Activated CD8-positive, alpha-beta T cell treated with anti-CD3 and anti-CD28 coated beads, Interleukin-2, amount 10 ng/mL, durations not matched to agents 7 days and 5 days (primary cell): Measurements from ENCODE around the gene MTUS2. TPM values are rescaled to one million over a fixed set of nuclear protein-coding genes. Genes with fewer than 3 reads are reported as not detected.
"Not testable (repeated sequence)": the region's sequence is repeated elsewhere in the genome, so short reads cannot be mapped to it uniquely, and the experiment has no call there.

ENCODE experiments used
- ATAC-seq: fragments of 150-1000 bp; cut with Tn5 transposase; one replicate; pipeline ENCODE4 v1.10.0; 2021; ENCODE audit warnings: moderate library complexity
- CTCF ChIA-PET: fragments of 350-600 bp; sonication (Branson Sonifier 250); formaldehyde crosslinking; loops from one replicate; lab custom pipeline; 2021; ENCODE audit warnings: antibody characterized with exemption; lab: Charles Lee
- POLR2A ChIA-PET: fragments of 350-600 bp; sonication (Branson Sonifier 250); formaldehyde crosslinking; loops from one replicate; lab custom pipeline; 2021; ENCODE audit warnings: antibody characterized with exemption; lab: Charles Lee
- DNase-seq: peaks from one replicate; pipeline ENCODE4 v3.0.0-alpha.2; 2020
- H3K27ac Mint-ChIP-seq: one replicate; pipeline ENCODE4 v1.8.0; 2021; ENCODE audit warnings: mild to moderate bottlenecking, mixed read lengths
- H3K27me3 Mint-ChIP-seq: one replicate; pipeline ENCODE4 v1.8.0; 2021; ENCODE audit warnings: low read depth, mixed read lengths
- H3K36me3 Mint-ChIP-seq: one replicate; pipeline ENCODE4 v1.8.0; 2021; ENCODE audit warnings: low read depth, mixed read lengths
- H3K4me1 Mint-ChIP-seq: one replicate; pipeline ENCODE4 v1.8.0; 2021; ENCODE audit warnings: low read depth, mixed read lengths
- H3K4me3 Mint-ChIP-seq: one replicate; pipeline ENCODE4 v1.8.0; 2021; ENCODE audit warnings: mild to moderate bottlenecking, mixed read lengths
- H3K9me3 Mint-ChIP-seq: one replicate; pipeline ENCODE4 v1.8.0; 2022; ENCODE audit warnings: mixed read lengths; ENCODE audit not compliant: insufficient read depth
- total RNA-seq, 2 experiments: library from RNA; stranded (reverse); gene quantifications; one replicate each; pipeline ENCODE4 v1.2.3, GENCODE V29; 2021

MTUS2 gene
- total RNA-seq, 2 experiments from 2014 or later: not detected

- ATAC-seq: no peak
- Mint-ChIP-seq H3K36me3 (no peaks in the 10 kb centered on the region), H3K4me1 (no peaks in the 10 kb centered on the region), H3K9me3 (no peaks in the 10 kb centered on the region), H3K27me3 (peaks cover under 1% of the 10 kb centered on the region), H3K4me3 (no peak overlapping the region), H3K27ac (no peak overlapping the region)
- ChIA-PET CTCF (no interaction called here), POLR2A (no interaction called here)
- DNase-seq: no peak
These were observed 561.9 kb downstream of the MTUS2 start for GRCh38 chr13:29382021-29382420.

- ChIA-PET CTCF (no interaction called here), POLR2A (no interaction called here)
- Mint-ChIP-seq H3K27me3 (no peaks in the 10 kb centered on the region), H3K36me3 (no peaks in the 10 kb centered on the region), H3K9me3 (no peaks in the 10 kb centered on the region), H3K27ac (no peak overlapping the region), H3K4me1 (no peaks in the 10 kb centered on the region), H3K4me3 (no peak overlapping the region)
- DNase-seq: no peak
- ATAC-seq: no peak
These were observed 563.3 kb downstream of the MTUS2 start for GRCh38 chr13:29383476-29383875.

GRCh38 chr13:29384466-29384865 is 564.3 kb downstream of the MTUS2 start:
- ATAC-seq: no peak
- no peaks in the 10 kb centered on the region for H3K27me3 Mint-ChIP-seq
- no peaks in the 10 kb centered on the region for H3K9me3 Mint-ChIP-seq
- no peaks in the 10 kb centered on the region for H3K36me3 Mint-ChIP-seq
- ChIA-PET CTCF (no interaction called here), POLR2A (no interaction called here)
- no peak overlapping the region for H3K27ac Mint-ChIP-seq
- H3K4me3 Mint-ChIP-seq: no peak overlapping the region
- no peak for DNase-seq
- no peaks in the 10 kb centered on the region for H3K4me1 Mint-ChIP-seq

- Mint-ChIP-seq H3K36me3 (no peaks in the 10 kb centered on the region), H3K4me1 (no peaks in the 10 kb centered on the region), H3K27ac (no peak overlapping the region), H3K9me3 (no peaks in the 10 kb centered on the region), H3K4me3 (no peak overlapping the region), H3K27me3 (no peaks in the 10 kb centered on the region)
- ATAC-seq: no peak
- CTCF ChIA-PET: no interaction called here
- DNase-seq: no peak
- POLR2A ChIA-PET: no interaction called here
These were observed 564.7 kb downstream of the MTUS2 start for GRCh38 chr13:29384871-29385270.

GRCh38 chr13:29386246-29386645 is 566.1 kb downstream of the MTUS2 start:
- ATAC-seq: no peak
- ChIA-PET CTCF (no interaction called here), POLR2A (no interaction called here)

GRCh38 chr13:29390598-29390997 is 570.5 kb downstream of the MTUS2 start:
- H3K9me3 Mint-ChIP-seq, H3K27ac Mint-ChIP-seq, POLR2A ChIA-PET, H3K4me1 Mint-ChIP-seq, H3K27me3 Mint-ChIP-seq, H3K36me3 Mint-ChIP-seq, ATAC-seq, H3K4me3 Mint-ChIP-seq, CTCF ChIA-PET, DNase-seq: not testable (repeated sequence)

More at GRCh38 chr13:29386246-29386645, 566.1 kb downstream of the MTUS2 start:
- Mint-ChIP-seq H3K27me3 (no peaks in the 10 kb centered on the region), H3K9me3 (no peaks in the 10 kb centered on the region), H3K4me3 (no peak overlapping the region), H3K4me1 (no peaks in the 10 kb centered on the region), H3K27ac (no peak overlapping the region), H3K36me3 (no peaks in the 10 kb centered on the region)
- DNase-seq: no peak

- ChIA-PET POLR2A (interaction anchor here (0.6 kb wide), 1 partner anchor 23 kb away, joined by 3 read pairs; no protein-coding TSS in a partner anchor), CTCF (no interaction called here)
- Mint-ChIP-seq H3K27ac (no peak overlapping the region), H3K9me3 (no peaks in the 10 kb centered on the region), H3K4me1 (no peaks in the 10 kb centered on the region), H3K4me3 (no peak overlapping the region), H3K27me3 (peaks cover 9% of the 10 kb centered on the region), H3K36me3 (no peaks in the 10 kb centered on the region)
- ATAC-seq (no peak), DNase-seq (no peak)
These were observed 576.3 kb downstream of the MTUS2 start for GRCh38 chr13:29396446-29396845.

- DNase-seq (no peak), ATAC-seq (no peak)
- Mint-ChIP-seq H3K9me3 (no peaks in the 10 kb centered on the region), H3K27ac (no peak overlapping the region), H3K4me1 (no peaks in the 10 kb centered on the region), H3K27me3 (peaks cover 9% of the 10 kb centered on the region), H3K4me3 (no peak overlapping the region), H3K36me3 (no peaks in the 10 kb centered on the region)
- POLR2A ChIA-PET: interaction anchor here (0.6 kb wide), 1 partner anchor 24 kb away, joined by 3 read pairs; no protein-coding TSS in a partner anchor
- CTCF ChIA-PET: no interaction called here
These were observed 577.1 kb downstream of the MTUS2 start for GRCh38 chr13:29397265-29397664.

GRCh38 chr13:29402166-29402636 is 582.1 kb downstream of the MTUS2 start:
- H3K4me3 Mint-ChIP-seq: no peak overlapping the region
- no peak for DNase-seq
- H3K27me3 Mint-ChIP-seq: peaks cover 1% of the 10 kb centered on the region
- H3K36me3 Mint-ChIP-seq: no peaks in the 10 kb centered on the region
- ChIA-PET CTCF (no interaction called here), POLR2A (no interaction called here)
- no peak for ATAC-seq
- H3K27ac Mint-ChIP-seq: no peak overlapping the region
- no peaks in the 10 kb centered on the region for H3K4me1 Mint-ChIP-seq
- H3K9me3 Mint-ChIP-seq: no peaks in the 10 kb centered on the region

GRCh38 chr13:29405401-29405800 is 585.3 kb downstream of the MTUS2 start:
- Mint-ChIP-seq H3K4me1 (no peaks in the 10 kb centered on the region), H3K9me3 (no peaks in the 10 kb centered on the region)

GRCh38 chr13:29411481-29411880 is 591.3 kb downstream of the MTUS2 start:
- DNase-seq (no peak), ATAC-seq (no peak)
- ChIA-PET POLR2A (no interaction called here), CTCF (no interaction called here)
- Mint-ChIP-seq H3K27me3 (peaks cover 2% of the 10 kb centered on the region), H3K9me3 (peaks cover 7% of the 10 kb centered on the region), H3K4me3 (no peak overlapping the region), H3K36me3 (no peaks in the 10 kb centered on the region), H3K27ac (no peak overlapping the region), H3K4me1 (no peaks in the 10 kb centered on the region)

More at GRCh38 chr13:29405401-29405800, 585.3 kb downstream of the MTUS2 start:
- Mint-ChIP-seq H3K27me3 (no peaks in the 10 kb centered on the region), H3K4me3 (no peak overlapping the region), H3K36me3 (no peaks in the 10 kb centered on the region), H3K27ac (no peak overlapping the region)
- ChIA-PET POLR2A (no interaction called here), CTCF (no interaction called here)
- DNase-seq (no peak), ATAC-seq (no peak)

GRCh38 chr13:29418026-29418425 is 597.9 kb downstream of the MTUS2 start:
- ChIA-PET POLR2A (no interaction called here), CTCF (interaction anchor here (1.1 kb wide), 1 partner anchor 9 kb away, joined by 4 read pairs; no protein-coding TSS in a partner anchor)
- no peaks in the 10 kb centered on the region for H3K36me3 Mint-ChIP-seq
- no peaks in the 10 kb centered on the region for H3K4me1 Mint-ChIP-seq
- H3K9me3 Mint-ChIP-seq: peaks cover 3% of the 10 kb centered on the region
- no peak overlapping the region for H3K27ac Mint-ChIP-seq
- ATAC-seq (no peak), DNase-seq (no peak)
- no peak overlapping the region for H3K4me3 Mint-ChIP-seq
- peaks cover 8% of the 10 kb centered on the region for H3K27me3 Mint-ChIP-seq

GRCh38 chr13:29421118-29421517 is 601.0 kb downstream of the MTUS2 start:
- ATAC-seq: no peak
- no peaks in the 10 kb centered on the region for H3K9me3 Mint-ChIP-seq
- POLR2A ChIA-PET: no interaction called here

More at GRCh38 chr13:29421118-29421517, 601.0 kb downstream of the MTUS2 start:
- H3K36me3 Mint-ChIP-seq: no peaks in the 10 kb centered on the region
- H3K27me3 Mint-ChIP-seq: peaks cover 11% of the 10 kb centered on the region
- H3K4me3 Mint-ChIP-seq: no peak overlapping the region
- no peak for DNase-seq
- H3K4me1 Mint-ChIP-seq: no peaks in the 10 kb centered on the region
- CTCF ChIA-PET: no interaction called here
- no peak overlapping the region for H3K27ac Mint-ChIP-seq
